Occipital lobe (tissue), 2 donors: ENCODE data around the gene CARD18. TPM values are rescaled to one million over a fixed set of nuclear protein-coding genes. Genes with fewer than 3 reads are reported as not detected.

ENCODE experiments used
- DNase-seq: peaks from one replicate; lab custom pipeline; 2025; lab: John Stamatoyannopoulos, UW
- total RNA-seq: library from RNA; depleted of rRNA; stranded (reverse); fragments of >200 nt; gene quantifications from one replicate; pipeline ENCODE4 v1.2.3, GENCODE V29; 2014

Gene CARD18
- not detected for total RNA-seq

DNA sequence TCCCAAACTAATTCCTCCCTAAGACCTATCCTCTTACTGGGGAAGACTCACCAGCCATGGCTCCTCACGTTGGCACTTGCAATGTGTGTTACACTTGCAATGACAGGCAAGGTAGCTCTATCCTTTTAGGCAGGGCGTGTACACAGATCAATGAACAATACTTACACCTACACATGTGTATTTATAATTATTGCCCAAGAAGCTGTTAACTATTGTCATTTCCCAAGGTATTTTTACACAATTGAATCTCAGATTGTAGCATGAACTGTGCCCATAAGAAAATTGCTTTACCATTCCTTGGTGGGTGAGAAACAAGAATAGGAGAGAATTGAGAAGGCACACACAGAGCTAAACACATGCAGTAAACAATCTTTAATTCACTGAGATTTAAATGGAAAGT lies at the start of gene CARD18:
Gene CARD18 (minus strand): TSS at position 101 of the 400 bp plus-strand sequence. CDS start 43 bp downstream, at position 58.
- no peak for DNase-seq

DNA sequence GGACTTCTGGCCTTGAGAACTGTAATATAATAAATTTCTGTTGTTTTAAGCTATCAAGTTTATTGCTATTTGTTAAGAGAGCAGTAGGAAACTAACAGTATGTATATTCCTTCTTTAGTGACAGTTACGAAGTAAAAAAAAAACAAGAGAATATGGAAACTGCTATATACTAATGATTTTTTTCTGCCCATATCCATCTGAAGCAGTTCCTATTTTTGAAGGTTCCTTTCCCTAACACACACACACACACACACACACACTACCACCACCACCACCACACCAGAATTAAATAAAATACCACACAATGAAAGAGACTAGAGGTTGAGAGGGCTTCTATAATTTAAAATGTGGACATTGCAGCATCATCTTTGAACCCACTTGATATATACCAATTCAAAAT lies 44.4 kb upstream of the CARD18 start:
- no peak for DNase-seq

DNA sequence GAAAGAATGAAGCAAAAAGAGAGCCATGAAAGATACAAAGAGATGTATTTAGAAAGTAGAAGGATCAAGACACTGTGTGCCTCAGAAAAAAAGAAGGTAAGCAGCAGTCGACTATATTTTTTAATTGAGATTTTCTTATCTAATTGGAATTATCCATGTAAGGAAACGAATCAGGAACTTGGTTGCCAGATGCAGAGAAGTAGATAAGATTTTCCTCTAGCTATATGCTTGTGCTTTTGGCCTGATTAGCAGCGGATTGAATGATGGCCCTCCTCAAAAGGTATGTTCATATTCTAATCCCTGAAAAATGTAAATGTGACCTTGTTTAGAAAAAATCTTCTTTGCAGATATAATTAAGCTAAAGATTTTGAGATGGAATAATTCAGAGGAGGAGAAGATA lies 43.9 kb upstream of the CARD18 start:
- DNase-seq = no peak

DNA sequence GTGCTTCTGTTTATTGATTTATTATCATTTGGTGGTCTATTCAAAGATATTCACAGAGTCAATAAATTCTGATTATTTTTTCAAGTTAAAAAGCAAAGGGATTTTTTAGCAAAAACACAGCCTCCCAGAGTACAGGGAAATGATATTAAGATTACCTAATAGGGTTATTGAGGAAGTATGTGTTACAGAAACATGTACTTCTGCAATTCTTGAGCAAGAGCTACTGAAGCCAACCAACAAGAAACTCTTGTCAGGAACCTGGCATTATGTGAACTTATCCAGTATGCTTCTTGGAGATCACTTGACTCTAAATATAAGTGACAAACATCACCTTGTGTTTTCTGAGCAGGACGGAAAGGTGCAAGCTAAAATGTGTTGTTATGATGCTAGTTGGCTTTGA lies 42.0 kb upstream of the CARD18 start:
- DNase-seq = no peak

GRCh38 chr11:105181100-105181499 lies 41.5 kb upstream of the CARD18 start:
- DNase-seq = no peak

DNA sequence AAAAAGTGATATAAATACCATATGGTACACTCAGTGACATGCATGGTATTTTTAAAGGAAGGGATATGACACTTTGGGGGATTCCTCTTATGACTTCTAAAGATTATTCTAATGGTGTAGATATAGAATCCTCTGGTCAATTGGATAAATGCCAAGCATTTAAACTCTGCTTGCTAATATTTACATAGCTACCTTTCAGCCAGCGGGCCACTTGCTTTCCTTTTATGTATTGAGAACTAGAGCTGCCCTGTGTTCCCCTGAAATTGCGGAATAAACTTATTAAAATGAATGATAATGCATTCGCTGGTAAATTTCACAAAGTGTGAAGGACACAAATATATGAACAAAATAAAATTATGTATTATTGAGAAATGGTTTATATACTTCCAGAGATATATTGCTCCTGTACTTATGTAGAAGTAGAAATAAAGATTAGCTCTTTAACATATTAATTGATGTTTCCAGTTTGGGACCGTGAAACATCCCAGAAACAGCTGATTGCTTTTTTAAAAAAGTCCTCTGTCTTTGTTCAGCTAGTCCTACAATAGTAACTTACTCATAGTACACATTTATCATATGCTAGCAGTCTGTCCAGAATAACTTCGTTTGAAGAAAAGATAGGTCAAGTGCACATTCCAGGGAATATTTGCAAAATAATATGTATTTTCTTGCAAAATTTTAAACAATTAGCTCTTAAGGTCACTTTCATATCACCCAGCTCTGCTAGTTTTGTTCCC lies 40.1 kb upstream of the CARD18 start:
- no peak for DNase-seq

DNA sequence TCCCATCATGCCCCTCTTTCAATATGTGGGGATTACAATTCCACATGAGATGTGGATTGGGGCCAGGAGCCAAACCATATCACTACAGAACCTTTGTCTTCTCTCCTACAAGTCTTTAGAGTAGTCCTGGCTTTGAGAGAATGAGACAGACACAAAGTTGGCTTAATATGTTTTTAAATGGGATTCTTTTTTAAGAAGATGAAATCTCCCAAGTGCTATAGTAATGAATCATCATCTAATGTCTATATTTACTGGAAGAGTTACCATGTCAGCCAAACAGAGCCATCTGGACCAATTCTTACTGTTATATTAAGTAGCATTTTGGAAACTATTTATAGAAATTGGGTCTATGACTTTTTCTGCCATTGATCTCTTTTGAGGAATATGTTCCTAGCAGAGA lies 38.1 kb upstream of the CARD18 start:
- no peak for DNase-seq

- no peak for DNase-seq
Measured at GRCh38 chr11:105168457-105168856, 28.9 kb upstream of the CARD18 start.

GRCh38 chr11:105167244-105167643 lies 27.7 kb upstream of the CARD18 start:
- DNase-seq = no peak

GRCh38 chr11:105164208-105164607 lies 24.6 kb upstream of the CARD18 start:
- no peak for DNase-seq

DNA sequence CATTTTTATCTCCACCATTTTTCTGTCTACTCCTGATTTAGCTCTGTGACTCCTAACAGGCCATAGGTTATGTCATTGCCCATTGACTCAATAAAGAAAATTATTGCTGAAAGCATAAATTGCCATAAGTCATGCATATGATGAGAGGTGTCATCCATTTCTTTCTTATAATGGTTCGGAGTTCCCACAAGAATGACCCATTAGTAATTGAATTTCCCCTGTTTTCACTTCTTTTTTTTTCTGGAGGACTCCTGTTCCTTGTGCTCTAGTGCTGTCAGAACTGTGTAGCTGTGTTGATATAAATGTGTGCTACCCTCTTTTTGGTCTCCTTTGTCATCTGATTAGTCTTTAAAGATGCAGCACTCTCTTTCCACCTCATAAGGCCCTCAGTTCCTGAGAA lies 22.9 kb upstream of the CARD18 start:
- DNase-seq = no peak

DNA sequence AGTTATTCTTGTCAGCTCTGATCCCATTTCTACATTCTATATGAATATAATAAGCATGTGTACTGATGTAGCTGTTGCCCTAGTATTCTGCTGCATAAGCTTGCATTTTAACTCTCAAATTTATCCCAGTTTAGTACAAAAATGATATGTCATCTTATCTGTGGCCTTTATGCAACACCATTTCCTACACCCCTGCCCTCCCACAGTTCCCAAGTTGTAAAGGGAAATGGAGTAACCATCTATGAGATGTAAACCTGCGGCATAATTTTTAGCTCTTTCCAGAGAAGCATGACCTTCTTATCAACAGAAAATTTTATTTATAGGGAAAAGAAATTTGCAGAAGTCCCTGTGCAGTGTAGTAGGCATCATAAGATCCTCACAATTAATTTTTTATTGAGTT lies 18.9 kb upstream of the CARD18 start:
- no peak for DNase-seq

- no peak for DNase-seq
Measured at GRCh38 chr11:105156720-105157119, 17.2 kb upstream of the CARD18 start.

GRCh38 chr11:105156231-105156630 lies 16.7 kb upstream of the CARD18 start:
- no peak for DNase-seq

DNA sequence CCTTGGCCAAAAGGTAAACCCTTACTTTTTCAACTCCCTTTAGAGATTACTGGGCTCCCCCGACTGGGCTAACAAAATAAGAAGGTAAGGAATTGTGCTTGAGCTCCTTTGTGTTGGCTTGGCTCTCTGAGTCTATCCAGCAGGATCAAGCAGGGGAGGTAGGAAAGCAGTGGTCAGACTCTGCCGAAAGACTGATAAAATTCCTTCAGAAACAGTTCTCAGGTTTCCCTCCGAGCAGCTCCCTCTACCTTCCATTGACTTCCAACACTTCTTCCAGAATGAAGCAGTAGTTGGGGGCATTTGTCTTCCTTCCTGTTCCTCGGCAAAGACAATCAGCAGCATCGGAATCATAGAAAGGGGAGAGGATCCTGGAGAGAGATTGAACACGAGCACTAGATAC lies 16.1 kb upstream of the CARD18 start:
- DNase-seq = no peak

DNA sequence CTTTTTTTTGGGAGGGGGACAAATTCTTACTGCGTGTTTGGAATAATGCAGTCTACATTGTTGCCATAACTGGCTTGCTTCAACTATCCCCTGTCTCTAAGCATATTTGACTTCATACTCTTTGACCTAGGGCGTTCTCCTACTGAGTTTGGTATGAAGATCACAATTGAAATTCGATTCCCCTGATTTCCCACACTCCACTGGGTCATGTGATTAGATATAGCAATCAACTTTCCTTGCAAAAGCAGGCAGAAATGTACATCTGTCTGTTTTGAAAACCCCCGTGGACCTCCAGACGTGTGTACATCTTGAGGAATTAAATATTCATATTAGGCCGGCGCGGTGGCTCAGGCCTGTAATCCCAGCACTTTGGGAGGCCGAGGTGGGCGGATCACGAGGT lies 13.8 kb upstream of the CARD18 start:
- no peak for DNase-seq

GRCh38 chr11:105152560-105152959 lies 13.0 kb upstream of the CARD18 start:
- DNase-seq = no peak

DNA sequence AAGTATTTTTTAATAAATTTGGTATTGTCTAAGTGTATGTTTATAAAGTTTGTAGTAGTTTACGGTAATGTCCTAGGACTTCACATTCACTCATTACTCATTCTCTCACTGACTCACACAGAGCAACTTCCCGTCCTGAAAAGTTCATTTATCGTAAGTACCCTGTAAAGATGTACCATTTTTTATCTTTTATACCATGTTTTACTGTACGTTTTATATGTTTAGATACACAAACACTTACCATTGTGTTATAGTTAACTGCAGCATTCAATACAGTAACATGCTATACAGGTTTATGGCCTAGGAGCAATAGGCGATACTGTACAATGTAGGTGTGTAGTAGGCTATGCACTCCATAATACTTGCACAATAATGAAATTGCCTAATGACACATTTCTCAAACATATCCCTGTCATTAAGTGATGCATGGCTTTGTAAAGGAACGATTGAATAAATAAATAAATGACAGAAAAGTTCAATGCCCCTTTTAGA lies 12.5 kb upstream of the CARD18 start:
- no peak for DNase-seq

- DNase-seq = no peak
Measured at GRCh38 chr11:105149477-105149876, 9.9 kb upstream of the CARD18 start.

DNA sequence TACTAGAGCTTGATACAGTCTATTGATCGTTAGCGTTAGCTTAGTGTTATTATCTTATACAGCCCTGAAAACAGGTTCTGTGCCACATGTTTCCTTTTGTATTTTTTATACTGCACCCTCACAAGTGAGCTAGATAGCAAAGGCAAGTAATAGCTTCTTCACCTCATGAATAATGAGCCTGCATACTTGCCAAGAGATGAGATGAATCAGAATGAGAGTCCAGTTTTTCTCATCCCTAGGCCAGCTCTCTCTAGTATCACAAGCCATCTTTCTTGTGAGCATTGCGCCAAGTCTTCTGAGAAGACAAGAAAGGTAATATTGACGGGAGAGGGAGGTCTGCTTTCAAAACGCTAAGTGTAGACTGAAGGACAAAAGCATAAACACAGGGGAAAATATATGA lies 8.7 kb upstream of the CARD18 start:
- DNase-seq = no peak

DNA sequence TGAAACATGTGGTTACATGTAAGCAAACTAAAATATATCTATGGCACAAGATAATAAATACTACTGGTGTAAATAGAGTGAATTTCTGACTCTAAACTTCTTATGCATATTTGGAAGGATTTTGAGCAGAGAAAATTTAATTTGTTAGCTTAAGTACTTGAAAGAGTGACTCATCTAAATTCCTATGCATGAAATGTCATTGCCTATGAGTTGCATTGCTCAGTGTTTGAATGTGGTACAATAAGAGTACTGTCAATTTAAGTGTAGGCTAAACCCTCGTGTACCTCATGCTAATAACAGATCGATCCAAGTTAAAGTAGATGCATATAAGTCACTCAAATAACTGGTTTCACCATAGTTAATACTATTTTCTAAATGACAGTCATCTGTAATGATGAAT lies 5.3 kb upstream of the CARD18 start:
- DNase-seq = no peak

DNA sequence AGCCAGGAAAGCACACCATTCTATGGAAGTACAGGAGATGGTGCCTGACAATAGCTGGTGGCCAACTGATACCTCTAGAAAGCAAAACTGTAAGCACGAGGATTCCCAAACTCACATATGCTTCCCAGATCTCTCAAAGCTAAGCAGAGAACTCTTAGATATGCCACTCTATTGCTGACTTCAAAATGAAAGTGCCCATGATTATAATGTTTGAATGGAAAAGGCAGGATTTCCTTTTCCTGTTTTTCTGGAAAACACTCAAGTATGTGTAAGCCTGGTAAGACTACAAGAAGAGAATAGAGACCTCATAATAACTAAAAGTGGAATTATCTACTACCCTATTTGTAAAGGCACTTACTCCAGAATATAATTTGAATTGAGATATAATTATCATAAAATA lies 2.6 kb upstream of the CARD18 start:
- no peak for DNase-seq

DNA sequence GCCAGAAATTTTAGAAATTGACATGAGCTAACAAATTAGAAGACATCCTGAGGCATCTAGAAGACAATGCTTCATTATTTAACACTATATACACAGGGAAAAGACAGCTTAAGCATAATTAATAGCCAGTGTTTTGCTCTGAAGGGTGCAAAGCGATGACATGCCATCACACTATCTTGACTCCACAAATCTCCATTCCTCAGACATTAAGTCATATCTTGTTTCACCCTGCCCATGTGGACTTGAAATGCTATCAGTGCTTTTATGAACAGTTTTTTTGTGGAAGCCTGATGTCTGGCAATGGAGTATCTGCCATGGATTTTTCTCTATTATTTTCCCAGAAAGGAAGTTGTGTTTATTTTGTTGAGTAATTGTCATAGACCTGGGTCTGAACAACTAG lies 2.3 kb downstream of the CARD18 start:
- DNase-seq = no peak

GRCh38 chr11:105135883-105136282 lies 3.7 kb downstream of the CARD18 start:
- no peak for DNase-seq
